Panc1 (cell line): ENCODE data around the gene CAMKK2.
"Not testable (repeated sequence)": the region's sequence is repeated elsewhere in the genome, so short reads cannot be mapped to it uniquely, and the experiment has no call there.

ENCODE experiments used
- POLR2AphosphoS5 ChIP-seq: IDR thresholded peaks from 2 replicates; pipeline ENCODE4 v1.6.1; 2012; ENCODE audit warnings: mild to moderate bottlenecking, low read depth, low read length, moderate library complexity
- TCF7L2 ChIP-seq: IDR thresholded peaks from 2 replicates; pipeline ENCODE4 v1.6.1; 2011; ENCODE audit warnings: mild to moderate bottlenecking, low read depth, low read length, inconsistent platforms
- TF ChIP-seq, protein P1 (sequence below): fragments of 450-650 bp; IDR thresholded peaks from 2 replicates; pipeline ENCODE4 v1.5.1; 2017; ENCODE audit warnings: mild to moderate bottlenecking
- TF ChIP-seq, protein P2 (sequence below), 2 experiments: IDR thresholded peaks; 2 replicates each; pipeline ENCODE4 v1.6.1; 2011 to 2012; ENCODE audit warnings: low read depth in 2 of 2, control low read depth in 1 of 2, low read length in 1 of 2, mild to moderate bottlenecking in 1 of 2, moderate library complexity in 1 of 2; ENCODE audit not compliant: insufficient read depth in 1 of 2

DNA sequence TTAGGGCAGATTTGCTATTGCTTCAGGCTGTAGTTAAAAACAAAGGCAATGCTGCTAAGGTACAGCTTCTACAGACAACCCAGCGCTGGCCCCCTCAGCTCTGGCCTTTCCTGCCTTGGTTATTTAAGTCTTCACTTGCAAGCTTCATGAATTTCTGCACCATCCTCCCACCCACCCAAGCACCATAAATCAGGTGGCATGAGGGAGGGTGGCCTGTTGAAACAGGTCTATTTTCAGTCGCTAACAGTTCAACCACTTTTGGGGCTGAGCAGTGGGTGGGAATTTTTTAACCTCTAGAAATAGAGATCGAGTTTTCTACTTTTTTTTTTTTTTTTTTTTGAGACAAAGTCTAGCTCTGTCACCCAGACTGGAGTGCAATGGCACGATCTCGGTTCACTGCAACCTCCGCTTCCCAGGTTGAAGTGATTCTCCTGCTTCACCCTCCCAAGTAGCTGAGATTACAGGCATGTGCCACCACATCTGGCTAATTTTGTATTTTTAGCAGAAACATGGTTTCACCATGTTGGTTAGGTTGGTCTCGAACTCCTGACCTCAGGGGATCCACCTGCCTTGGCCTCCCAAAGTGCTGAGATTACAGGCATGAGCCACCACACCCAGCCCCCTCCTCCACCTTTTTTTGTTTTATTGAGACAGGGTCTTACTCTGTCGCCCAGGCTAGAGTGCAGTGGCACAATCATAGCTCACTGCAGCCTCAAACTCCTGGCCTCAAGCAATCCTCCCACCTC is 38.6 kb downstream of the CAMKK2 start:
- TF ChIP-seq, protein P1, sequence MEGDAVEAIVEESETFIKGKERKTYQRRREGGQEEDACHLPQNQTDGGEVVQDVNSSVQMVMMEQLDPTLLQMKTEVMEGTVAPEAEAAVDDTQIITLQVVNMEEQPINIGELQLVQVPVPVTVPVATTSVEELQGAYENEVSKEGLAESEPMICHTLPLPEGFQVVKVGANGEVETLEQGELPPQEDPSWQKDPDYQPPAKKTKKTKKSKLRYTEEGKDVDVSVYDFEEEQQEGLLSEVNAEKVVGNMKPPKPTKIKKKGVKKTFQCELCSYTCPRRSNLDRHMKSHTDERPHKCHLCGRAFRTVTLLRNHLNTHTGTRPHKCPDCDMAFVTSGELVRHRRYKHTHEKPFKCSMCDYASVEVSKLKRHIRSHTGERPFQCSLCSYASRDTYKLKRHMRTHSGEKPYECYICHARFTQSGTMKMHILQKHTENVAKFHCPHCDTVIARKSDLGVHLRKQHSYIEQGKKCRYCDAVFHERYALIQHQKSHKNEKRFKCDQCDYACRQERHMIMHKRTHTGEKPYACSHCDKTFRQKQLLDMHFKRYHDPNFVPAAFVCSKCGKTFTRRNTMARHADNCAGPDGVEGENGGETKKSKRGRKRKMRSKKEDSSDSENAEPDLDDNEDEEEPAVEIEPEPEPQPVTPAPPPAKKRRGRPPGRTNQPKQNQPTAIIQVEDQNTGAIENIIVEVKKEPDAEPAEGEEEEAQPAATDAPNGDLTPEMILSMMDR, result not testable (repeated sequence)
- TF ChIP-seq, protein P2, sequence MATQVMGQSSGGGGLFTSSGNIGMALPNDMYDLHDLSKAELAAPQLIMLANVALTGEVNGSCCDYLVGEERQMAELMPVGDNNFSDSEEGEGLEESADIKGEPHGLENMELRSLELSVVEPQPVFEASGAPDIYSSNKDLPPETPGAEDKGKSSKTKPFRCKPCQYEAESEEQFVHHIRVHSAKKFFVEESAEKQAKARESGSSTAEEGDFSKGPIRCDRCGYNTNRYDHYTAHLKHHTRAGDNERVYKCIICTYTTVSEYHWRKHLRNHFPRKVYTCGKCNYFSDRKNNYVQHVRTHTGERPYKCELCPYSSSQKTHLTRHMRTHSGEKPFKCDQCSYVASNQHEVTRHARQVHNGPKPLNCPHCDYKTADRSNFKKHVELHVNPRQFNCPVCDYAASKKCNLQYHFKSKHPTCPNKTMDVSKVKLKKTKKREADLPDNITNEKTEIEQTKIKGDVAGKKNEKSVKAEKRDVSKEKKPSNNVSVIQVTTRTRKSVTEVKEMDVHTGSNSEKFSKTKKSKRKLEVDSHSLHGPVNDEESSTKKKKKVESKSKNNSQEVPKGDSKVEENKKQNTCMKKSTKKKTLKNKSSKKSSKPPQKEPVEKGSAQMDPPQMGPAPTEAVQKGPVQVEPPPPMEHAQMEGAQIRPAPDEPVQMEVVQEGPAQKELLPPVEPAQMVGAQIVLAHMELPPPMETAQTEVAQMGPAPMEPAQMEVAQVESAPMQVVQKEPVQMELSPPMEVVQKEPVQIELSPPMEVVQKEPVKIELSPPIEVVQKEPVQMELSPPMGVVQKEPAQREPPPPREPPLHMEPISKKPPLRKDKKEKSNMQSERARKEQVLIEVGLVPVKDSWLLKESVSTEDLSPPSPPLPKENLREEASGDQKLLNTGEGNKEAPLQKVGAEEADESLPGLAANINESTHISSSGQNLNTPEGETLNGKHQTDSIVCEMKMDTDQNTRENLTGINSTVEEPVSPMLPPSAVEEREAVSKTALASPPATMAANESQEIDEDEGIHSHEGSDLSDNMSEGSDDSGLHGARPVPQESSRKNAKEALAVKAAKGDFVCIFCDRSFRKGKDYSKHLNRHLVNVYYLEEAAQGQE (IDR thresholded peaks at IDR 0.05; ENCODE audit: insufficient read depth in 1 of 2, low read depth in 2 of 2, low read length in 1 of 2), result not testable (repeated sequence)
- TF ChIP-seq POLR2AphosphoS5, TCF7L2: not testable (repeated sequence)
